Left kidney (tissue), 2 donors: ENCODE results near the gene DNAJB1. TPM values are rescaled to one million over a fixed set of nuclear protein-coding genes. Genes with fewer than 3 reads are reported as not detected.
"Not testable (repeated sequence)": the region's sequence is repeated elsewhere in the genome, so short reads cannot be mapped to it uniquely, and the experiment has no call there.

Source experiments
- DNase-seq: peaks from one replicate; pipeline ENCODE4 v3.0.0-alpha.2; 2013
- polyA plus RNA-seq: library from polyadenylated mRNA; unstranded; fragments of 120-200 nt; gene quantifications from one replicate; pipeline ENCODE4 v1.2.1, GENCODE V29; 2013; ENCODE audit not compliant: insufficient read length

The DNAJB1 gene
- polyA plus RNA-seq, 1 donor = 87.5 TPM

- no peak for DNase-seq
These were observed 8.2 kb upstream of the DNAJB1 start for GRCh38 chr19:14526423-14526822.

- no peak for DNase-seq
These were observed 7.5 kb upstream of the DNAJB1 start for GRCh38 chr19:14525729-14526128.

GRCh38 chr19:14520543-14520942 lies 2.3 kb upstream of the DNAJB1 start:
- no peak for DNase-seq

- no peak for DNase-seq
These were observed 1.7 kb upstream of the DNAJB1 start for GRCh38 chr19:14519860-14520407.

- no peak for DNase-seq
These were observed 1.2 kb upstream of the DNAJB1 start for GRCh38 chr19:14519245-14519859.

- no peak for DNase-seq
These were observed 754 bp downstream of the DNAJB1 start for GRCh38 chr19:14517446-14517839.

GRCh38 chr19:14516746-14517438 lies 1.3 kb downstream of the DNAJB1 start:
- no peak for DNase-seq

- no peak for DNase-seq
These were observed 2.1 kb downstream of the DNAJB1 start for GRCh38 chr19:14516048-14516534.

GRCh38 chr19:14515501-14516047 lies 2.6 kb downstream of the DNAJB1 start:
- no peak for DNase-seq

GRCh38 chr19:14514215-14514863 lies 3.9 kb downstream of the DNAJB1 start:
- no peak for DNase-seq

GRCh38 chr19:14512406-14512961 lies 5.7 kb downstream of the DNAJB1 start:
- no peak for DNase-seq

GRCh38 chr19:14511229-14511593 lies 7.0 kb downstream of the DNAJB1 start:
- DNase-seq = no peak

- DNase-seq = no peak
These were observed 7.6 kb downstream of the DNAJB1 start for GRCh38 chr19:14510311-14511228.

- DNase-seq = no peak
These were observed 10.3 kb downstream of the DNAJB1 start for GRCh38 chr19:14507704-14508542.

- DNase-seq = peak; percentile 46
These were observed 12.5 kb downstream of the DNAJB1 start for GRCh38 chr19:14505488-14506239.

- not testable (repeated sequence) for DNase-seq
These were observed 13.6 kb downstream of the DNAJB1 start for GRCh38 chr19:14504575-14504974.

GRCh38 chr19:14503285-14503684 lies 14.9 kb downstream of the DNAJB1 start:
- DNase-seq = no peak

- no peak for DNase-seq
These were observed 15.7 kb downstream of the DNAJB1 start for GRCh38 chr19:14502334-14503092.
